Fibroblast of villous mesenchyme (primary cell): Measurements from ENCODE around the gene GRIK1. TPM values are rescaled to one million over a fixed set of nuclear protein-coding genes. Genes with fewer than 3 reads are reported as not detected.

Experiments
- DNase-seq: peaks from one replicate; pipeline ENCODE4 v3.0.0-alpha.2; 2010; ENCODE audit warnings: low read depth
- H3K4me3 ChIP-seq: 2 replicates; pipeline ENCODE4 v1.5.1; 2011; ENCODE audit warnings: low read depth, mild to moderate bottlenecking, low read length
- total RNA-seq: library from RNA; depleted of rRNA; stranded (reverse); fragments of >200 nt; gene quantifications from 2 replicates; pipeline ENCODE4 v1.2.3, GENCODE V29; 2012
- TF ChIP-seq, protein P1 (sequence below): IDR thresholded peaks from 2 replicates; pipeline ENCODE4 v1.5.1; 2012; ENCODE audit warnings: low read depth, mild to moderate bottlenecking, low read length; ENCODE audit not compliant: insufficient read depth

Gene GRIK1
- total RNA-seq, 1 donor, result under 0.01 TPM

GRCh38 chr21:29739176-29739575, 200.6 kb downstream of the GRIK1 start:
- H3K4me3 ChIP-seq, result no peak overlapping the region
- no peak for DNase-seq
- TF ChIP-seq, protein P1, sequence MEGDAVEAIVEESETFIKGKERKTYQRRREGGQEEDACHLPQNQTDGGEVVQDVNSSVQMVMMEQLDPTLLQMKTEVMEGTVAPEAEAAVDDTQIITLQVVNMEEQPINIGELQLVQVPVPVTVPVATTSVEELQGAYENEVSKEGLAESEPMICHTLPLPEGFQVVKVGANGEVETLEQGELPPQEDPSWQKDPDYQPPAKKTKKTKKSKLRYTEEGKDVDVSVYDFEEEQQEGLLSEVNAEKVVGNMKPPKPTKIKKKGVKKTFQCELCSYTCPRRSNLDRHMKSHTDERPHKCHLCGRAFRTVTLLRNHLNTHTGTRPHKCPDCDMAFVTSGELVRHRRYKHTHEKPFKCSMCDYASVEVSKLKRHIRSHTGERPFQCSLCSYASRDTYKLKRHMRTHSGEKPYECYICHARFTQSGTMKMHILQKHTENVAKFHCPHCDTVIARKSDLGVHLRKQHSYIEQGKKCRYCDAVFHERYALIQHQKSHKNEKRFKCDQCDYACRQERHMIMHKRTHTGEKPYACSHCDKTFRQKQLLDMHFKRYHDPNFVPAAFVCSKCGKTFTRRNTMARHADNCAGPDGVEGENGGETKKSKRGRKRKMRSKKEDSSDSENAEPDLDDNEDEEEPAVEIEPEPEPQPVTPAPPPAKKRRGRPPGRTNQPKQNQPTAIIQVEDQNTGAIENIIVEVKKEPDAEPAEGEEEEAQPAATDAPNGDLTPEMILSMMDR, result no peak

DNA sequence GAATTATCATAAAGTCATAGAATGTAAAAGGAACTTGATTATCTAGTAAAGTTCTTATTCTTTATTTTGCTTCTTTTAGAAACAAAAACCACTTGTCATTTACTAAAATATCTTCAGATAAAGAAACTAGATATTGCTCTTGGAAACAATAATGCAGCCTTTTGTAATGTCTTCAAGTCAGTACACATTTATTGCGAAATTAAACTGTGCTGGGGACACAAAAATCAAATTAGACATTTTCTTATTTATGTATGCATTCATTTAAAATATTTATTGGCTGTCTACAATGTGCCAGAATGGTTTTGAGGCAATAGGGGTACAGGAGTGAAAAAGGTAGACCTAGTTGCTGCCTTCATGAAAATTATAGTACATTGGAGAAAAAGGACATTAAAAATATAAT, 201.1 kb downstream of the GRIK1 start:
- TF ChIP-seq, protein P1, result no peak
- no peak overlapping the region for H3K4me3 ChIP-seq
- DNase-seq, result no peak

GRCh38 chr21:29737186-29737585, 202.6 kb downstream of the GRIK1 start:
- no peak for DNase-seq
- TF ChIP-seq, protein P1, result no peak
- H3K4me3 ChIP-seq, result no peak overlapping the region

- no peak for DNase-seq
- H3K4me3 ChIP-seq, result no peak overlapping the region
- TF ChIP-seq, protein P1, result no peak
These were observed 209.5 kb downstream of the GRIK1 start for GRCh38 chr21:29730281-29730680.

DNA sequence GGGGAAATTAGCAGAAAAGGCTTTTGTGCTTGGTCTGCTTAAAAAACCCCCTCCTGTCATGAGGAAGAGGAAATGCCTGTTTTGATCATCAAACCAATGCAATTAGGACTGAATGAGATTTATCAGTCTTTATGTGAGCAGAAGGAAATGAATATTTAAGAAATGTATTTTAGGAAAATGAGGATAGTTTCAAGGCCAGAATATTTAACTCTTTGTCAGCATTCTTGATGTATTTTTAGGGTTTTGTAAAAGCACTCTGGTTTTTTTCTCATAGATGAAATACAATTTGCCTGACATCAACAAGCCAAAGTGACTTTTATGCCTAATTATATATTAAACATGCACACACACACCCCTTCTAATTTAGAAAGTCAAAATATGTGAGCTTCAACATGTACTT, 213.8 kb downstream of the GRIK1 start:
- no peak overlapping the region for H3K4me3 ChIP-seq
- DNase-seq, result no peak
- TF ChIP-seq, protein P1, result no peak

- TF ChIP-seq, protein P1, result no peak
- DNase-seq, result no peak
- H3K4me3 ChIP-seq, result no peak overlapping the region
These were observed 214.6 kb downstream of the GRIK1 start for GRCh38 chr21:29725025-29725736.

- no peak for DNase-seq
- TF ChIP-seq, protein P1, result no peak
- H3K4me3 ChIP-seq, result no peak overlapping the region
These were observed 217.8 kb downstream of the GRIK1 start for GRCh38 chr21:29721964-29722363.
